Measurements from ENCODE around the gene OPN5.
A peak's percentile ranks its signal among the peaks of the same experiment; 100 is the strongest.

OPN5 gene

DNA sequence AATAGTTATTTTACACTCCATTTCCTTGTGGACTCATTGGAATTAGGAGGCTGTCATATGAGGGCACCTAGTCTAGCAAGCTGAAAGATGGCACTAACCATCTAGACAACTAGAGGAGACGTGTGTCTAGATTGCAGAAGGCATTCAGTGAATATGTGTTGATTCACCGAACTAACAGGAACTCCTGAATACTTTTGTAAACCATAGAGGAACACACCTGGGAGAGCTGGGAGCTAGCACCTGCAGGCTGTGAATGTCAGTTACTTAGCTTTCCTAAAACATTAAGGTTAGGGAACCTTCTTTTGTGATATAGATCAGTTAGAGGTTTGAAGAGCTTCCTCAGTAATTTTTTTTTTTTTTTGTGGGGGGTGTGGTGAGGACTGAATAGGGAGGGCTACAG lies 7.7 kb downstream of the OPN5 start:
- DNase-seq: no peak

DNA sequence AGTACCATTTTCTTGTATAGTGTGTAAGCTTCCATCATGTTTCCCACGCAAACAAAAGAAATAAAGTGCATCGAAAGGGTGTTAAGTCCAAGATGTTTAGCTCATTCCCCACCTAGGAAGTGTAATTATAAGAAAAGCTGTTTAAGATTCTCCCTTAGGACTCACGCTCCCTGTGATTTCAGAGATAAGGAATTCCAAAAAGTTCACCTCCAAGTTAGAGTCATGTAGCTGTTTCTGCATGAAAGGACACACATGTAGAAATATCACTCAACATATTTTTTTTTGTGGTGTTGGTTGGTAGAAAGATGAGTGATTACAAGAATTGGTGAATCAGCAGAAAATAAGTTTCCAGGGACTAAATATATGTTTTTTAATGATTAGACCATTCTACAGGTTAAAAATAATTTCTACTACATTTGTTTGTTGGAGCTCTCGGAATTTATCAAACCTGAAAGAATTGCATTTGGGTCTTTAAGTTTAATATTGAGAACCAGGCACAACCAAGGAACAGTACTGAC lies 10.4 kb downstream of the OPN5 start:
- DNase-seq: no peak

DNA sequence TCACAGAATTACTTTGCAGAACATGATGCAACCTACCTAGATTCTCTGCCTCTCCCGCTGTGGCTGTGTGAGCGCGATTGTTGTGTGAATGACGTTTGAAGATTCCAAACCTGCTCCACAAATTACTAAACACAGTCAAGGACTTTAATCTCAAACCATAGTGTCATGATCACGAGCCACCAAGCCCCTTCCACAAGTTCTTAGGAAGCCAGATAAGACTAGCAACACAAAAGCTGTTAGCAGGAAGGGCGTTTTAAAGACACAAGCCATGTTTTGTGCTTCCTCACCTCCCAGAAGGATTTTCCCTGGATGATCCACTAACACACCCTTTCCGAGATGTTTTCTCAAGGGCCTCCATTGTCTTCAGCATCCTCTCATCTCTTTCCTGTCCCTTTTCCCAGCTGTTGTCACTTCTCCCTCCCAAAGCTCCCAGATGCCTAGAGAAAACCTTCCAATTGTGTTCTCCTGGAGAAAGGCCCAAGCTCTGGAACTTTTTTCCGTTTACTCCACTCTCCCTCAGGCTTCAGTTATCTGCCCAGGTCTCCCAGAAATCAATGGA lies 12.8 kb downstream of the OPN5 start:
- DNase-seq: no peak

DNA sequence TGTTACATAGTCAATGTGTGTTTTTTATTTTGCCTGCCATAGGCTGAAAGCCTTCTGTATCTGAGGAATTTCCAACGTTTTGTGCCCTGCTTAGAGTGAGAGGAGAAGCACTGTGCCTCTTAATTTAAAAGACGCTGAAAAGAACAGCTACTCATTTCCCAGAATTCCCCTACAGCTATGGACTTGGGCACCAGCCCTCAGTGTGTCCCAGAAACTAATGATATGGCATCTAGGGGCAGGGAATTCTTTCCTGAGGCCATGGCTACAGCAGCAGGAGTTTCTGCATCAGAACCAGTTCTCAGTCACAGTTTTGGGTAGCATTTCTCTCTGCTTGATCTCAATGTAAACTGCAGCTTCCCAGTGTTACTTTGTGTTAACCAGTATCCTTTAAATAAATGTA lies 20.2 kb downstream of the OPN5 start:
- DNase-seq: no peak

DNA sequence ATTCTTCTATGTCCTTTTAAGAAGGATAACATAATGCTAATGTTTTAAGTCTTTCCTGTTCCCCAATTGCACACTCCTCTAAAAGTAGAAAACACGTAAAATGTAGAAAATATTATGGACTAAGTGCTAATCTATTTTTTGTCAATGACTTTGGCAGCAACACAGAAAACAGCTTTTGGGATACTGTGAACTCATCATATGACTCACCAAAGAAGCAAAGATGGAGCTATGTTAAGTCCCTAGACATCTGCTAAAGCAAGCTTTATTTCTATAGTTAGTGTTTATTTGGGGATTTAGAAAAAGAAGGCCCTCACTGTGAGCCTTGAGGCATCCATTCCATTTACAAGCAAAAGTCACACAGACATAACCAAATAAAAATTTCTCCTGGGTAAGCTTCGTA lies 23.0 kb downstream of the OPN5 start:
- no peak for DNase-seq

DNA sequence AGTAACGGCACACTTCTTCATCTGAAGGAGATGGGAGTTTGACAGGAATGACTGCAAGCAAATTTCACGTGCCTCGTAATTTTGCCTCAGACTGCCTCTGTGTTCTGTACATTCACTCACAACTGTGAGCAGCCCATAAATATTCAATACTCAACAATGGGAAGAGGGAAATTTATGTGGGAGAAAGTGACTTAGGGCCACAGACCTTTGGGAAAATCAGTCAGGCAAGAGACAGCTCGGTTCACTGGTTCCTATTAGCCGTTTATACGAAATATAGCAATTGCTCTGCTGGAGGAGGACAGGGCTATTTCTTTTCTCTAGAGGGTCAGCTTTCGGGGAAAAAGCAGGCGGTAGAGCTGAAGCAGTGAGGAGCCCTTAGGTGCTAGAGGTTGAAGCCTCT lies 28.0 kb downstream of the OPN5 start:
- DNase-seq: peak; percentile 49

DNA sequence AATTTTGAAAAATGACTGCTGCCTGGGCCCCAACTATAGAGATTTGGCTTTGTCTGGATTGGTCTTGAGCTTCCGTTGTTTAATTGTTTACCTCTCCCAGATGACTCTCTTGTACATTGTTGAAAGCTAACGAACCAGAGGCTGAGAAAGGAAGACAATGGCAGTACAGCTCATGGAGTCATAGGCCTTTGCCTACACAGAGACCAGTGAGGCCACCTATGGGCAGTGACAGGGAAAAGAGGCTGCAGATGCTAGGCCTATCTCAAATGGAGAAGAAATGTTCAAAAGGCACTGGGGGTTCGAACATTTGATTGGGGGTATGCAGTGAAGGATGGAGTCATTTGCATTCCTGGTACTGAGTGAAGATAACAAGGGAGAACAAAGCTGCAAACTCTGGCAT lies 29.1 kb downstream of the OPN5 start:
- no peak for DNase-seq

DNA sequence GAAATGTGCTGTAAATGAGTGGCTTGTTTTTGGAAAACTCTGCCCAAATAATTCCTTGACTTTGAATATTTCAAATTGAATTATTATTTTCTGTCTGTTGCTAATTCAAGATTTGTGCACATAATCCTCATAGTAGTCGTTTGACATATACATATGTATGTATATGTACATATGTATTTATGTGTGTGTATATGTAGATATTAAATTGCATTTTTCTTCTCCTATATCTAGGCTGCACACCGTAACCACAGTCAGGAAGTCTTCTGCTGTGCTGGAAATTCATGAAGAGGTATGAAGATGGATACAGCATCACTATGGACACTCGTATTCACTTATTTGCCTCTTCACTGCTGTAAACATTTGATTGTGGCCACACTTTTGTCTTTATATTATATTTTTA lies 29.6 kb downstream of the OPN5 start:
- no peak for DNase-seq

DNA sequence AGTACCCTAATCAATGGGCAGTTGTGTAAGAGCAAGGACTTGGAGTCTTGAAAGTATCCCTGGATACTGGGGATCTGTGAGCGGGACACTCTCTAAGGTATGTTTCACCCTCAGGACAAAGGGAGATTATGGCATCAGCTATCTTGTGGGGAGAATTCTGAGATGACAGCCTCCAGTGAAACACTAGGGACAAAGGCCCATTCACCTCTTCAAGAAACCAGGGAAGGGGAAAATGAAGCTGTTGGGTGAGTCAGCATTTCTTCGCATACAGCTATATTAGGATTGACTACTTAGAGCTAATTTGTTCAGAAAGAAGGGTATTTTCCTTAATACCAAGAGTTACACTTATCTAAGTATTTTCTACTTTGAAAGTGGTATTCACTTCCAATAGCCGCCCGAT lies 35.9 kb downstream of the OPN5 start:
- DNase-seq: no peak

DNA sequence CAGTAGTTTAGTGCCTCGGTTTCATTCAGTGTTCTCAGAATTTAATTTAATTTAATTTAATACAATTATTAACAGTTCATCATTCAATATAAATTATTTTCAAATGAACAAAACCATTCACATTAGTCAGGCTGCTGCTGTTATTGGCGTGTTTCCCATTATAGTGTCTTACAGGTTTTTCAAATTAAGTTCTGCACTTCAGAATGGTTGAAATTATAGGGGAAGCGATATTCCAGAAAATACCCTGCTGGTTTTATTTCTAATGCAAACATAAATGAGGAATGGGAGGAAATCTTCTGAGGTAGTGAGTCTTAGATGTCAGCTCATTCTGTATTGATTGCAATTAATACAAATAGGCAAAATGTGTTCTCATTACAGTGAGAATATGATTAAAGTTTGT lies 37.6 kb downstream of the OPN5 start:
- no peak for DNase-seq

DNA sequence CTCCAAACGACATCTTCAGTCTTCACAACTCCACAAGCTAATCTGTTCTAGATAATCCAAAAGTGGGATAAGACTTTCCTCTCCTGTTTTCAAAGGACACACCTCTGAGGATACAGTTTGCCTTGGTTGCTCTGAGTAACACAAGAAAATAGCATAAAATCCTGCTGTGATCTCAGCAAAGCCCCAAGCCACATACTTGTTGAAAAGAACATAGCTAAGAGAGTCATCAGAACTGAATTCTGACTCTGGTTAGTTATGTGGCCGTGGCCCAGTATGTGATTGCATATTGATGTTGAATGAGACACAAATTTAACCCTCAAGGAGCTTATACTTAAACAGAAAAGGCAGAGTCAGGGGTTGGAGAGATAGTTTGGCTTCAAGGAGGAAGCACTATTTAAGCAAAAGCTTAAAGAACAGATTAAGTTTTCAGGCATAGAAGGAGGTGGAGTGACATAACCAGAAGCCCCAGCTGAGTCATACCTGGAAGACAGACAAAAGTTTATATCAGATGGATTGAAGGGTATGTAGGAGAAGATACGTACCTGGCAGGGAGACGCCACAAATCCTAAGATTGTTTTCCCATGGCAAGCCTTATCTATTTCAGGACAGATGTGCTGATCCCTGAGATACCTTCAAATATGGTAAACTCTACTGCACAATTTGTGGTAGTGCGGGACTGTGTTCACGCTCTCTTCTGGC lies 41.2 kb downstream of the OPN5 start:
- no peak for DNase-seq

DNA sequence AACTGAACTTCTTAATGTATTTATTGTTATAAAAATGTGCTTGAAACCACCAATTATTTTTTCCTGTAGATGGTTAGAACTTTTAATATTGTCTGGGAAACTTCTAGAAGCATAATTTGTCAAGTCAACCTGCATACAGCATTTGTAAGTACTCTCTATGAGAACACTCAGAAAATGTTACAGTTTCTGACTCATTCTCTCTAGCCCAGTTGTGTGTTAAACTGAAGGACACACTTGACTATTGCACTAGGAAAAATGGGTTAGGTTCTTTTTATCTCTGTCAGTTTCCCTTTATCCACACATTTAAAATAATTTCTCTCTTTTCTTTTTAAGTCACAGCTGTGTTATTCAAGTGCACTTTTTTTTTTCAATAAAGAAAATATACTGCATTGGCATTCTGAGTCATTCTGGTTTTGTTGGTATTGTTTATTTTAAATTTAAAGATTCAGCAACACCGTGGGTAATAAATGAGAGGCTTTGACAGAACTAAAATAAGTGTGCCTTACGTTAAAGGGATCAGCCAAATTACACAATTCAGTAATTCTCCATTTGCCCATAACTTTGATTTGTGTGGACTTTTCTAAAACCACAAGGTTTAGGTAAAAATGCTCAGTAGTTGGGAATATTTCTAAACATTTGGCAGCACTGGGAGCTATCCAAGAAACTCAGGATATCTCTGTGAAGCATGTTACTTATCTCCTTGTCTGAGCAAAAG lies 50.7 kb downstream of the OPN5 start:
- DNase-seq: no peak

DNA sequence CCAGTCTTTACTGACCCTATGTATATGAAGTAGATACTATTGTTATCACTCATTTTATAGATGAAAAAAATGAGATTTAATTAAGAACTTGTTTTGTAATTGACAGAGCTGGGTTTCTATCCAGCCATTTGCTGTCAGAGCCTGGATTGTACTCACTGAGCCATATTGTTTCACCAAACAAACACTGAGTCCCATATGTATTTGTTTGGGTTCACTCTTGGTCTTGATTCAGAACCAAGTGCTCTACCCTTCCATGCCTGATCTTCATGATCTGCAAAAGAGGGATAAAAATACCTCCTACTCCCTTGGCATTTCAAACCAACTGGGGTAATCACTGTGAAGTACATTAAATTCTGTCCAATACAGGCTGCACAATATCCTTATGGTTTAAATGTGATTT lies 52.4 kb downstream of the OPN5 start:
- no peak for DNase-seq

DNA sequence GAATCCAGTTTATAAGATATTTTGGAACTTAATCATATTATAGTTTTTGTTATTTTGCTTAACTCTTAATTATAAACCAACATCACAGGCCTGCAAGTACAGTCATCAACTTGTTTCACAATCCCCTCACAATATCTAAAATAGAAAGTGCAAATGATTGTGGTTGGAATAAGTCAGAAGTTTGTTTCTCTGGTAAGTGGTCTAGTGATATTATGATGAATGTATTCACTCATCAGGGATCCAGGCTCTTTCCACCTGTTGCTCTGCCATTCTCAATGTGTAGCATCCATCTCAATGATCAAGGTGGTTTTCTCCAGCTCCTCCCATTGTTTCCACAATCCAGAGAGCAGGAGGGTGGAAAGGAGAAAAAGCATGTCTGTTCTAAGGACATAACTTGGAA lies 54.2 kb downstream of the OPN5 start:
- DNase-seq: no peak

DNA sequence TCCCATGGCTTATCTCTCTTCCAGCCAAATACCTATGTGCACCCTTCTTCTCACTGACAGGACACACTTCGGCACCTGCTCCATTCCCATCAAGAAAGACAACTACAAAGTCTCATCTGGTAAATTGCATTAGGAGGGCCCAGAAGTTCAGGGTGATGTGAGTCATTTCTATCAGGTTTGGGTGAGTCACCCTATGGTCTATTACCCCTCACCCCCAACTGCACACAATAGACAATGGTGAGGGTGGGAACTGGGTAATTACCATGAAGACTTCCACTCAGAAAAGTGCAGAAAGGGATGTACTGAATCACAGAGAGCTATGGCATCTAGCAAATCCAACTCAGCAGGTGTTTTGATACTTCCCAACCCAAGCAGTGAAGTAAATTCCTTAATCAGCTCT lies 54.8 kb downstream of the OPN5 start:
- DNase-seq: no peak

DNA sequence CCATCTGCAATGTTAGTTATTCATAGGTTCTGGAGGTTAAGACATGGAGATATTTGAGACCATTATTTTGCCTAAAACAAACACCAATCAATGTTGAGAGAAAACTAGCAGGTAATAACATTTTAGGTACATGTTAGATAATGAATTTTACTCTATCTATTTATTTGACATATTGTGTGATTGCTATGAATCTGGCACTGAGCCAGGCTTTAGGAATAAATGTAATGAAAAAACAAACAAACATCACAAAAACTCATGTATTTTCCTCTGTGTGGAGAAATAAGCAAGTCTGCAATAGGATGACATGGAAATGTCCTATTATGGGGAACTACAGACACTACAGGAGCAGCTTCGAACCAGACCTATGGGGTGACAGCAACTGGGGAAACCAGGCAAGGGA lies 57.8 kb downstream of the OPN5 start:
- DNase-seq: no peak

DNA sequence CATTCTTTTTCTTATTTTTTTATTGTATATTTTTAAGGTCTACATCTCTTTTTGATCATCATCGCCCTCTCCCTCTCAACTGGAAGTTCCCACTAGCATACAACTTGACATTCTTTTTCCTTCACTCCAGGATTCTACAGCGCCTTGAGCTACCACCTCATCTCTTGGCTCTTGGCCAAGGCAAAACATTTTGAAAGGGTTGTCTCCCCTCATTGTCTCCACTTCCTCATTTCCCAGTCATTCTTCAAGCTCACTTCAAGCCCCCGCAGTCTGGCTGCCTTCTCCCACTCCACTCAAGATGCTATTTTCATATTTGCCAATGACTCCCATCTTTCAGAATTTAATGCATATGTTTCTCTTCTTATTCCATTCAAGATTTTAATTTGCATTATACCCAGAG lies 63.0 kb downstream of the OPN5 start:
- no peak for DNase-seq

DNA sequence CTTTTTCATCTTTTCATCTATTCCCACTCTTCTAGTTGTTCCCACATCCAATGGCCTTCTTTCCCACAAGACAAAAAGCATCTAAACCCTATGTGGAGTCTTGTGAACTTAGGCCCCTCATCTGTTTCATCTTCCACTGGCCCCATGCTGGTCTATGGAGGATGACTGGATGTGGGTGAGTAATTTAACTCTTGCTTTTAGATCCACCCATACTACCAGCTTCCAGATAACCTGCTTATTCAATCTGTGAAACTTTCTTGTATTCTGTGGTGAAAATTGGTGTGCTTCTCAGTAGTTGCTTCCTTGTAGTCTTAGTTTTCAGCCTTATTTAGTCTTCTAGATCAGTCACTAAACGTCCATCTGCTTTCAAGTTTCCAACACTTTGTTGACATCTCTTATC lies 64.9 kb downstream of the OPN5 start:
- no peak for DNase-seq

DNA sequence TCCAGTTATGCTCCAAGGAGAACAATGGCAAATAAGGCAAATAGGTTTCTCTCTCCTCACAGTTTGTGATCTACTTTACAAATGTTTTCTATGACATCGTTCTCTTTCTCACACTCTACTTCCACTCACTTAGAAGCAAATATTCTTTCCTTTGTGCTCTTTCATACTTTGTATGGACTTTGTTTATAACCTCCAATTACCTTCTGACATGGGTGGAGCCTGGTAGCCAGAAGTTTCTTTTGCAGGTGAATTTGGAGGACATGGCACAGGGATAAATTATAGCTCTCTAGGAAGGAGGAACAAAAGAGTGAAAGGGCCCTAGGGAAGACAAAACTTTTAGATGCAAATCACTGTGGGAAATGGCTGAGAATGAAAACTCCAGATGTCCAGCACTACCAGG lies 69.3 kb downstream of the OPN5 start:
- DNase-seq: no peak

DNA sequence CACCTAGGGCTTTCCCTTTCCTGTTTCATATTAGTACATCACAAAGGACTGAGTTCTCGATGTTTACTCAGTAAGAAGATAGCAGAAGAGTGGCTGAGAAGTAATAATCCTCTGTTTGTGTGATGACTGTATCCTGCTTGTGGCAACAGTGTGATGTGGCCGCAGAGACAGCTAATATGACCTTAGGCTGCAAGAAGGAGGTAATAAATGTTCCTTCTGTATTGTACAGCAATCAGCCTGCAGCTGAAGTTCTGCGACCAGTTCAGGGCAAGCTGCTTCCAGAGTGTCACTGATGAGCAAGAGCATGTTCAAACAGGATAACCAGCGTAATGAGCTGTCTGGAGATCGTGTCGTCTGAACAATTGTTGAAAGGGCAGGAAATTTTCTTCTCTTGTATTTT lies 70.9 kb downstream of the OPN5 start:
- no peak for DNase-seq

DNA sequence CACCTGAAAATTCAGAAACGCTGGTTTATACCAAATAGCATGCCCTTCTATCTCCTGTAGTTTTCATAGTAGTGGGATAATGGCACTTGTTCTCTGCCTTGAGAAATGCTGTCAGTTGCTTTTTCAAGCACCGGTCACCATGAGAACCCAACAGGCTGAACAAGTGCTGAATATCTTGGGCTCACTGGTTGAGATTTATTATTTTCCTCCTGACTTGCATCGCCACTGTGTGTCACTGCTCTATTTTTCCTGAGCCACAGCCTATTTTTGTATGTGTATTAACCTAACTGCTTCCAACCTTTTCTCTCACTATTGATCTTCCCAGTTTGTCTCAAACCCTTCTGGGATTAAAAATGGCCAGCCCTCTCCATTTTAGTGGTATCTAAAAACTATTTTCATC lies 71.9 kb downstream of the OPN5 start:
- DNase-seq: peak; percentile 16

DNA sequence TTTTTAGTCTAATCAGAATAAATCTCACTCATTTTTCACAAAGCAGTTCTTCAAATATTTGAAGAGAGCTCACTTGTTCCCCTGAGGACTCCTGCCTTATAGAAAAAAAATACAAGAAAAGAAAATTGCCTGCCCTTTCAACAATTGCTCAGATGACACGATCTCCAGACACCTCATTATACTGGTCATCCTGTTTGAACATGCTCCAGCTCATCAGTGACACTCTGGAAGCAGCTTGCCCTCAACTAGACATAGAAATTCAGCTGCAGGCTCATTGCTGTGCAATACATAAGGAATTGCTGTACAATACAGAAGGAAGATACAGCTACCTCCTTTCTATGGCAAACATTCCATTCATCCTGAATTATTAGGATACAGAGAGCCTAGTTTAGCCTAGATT lies 73.1 kb downstream of the OPN5 start:
- peak; percentile 9 for DNase-seq

DNA sequence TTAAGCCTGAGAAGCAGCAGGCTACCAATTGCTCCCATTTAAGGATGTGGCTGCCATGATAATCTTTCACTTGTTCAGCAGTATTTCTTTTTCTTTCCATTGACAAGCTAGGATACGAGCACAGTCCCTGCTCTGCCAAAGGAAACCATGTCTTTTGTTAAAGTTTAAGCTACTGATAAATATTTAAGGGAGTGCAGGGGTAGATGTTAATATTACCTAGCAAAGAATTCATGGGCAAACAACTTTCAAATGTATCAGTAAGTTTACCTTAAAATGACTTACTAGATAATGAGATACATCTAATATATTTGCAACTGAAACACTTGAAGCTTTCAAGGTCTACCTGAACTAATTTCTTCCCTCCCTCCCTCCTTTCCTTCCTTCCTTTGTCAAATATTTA lies 77.3 kb downstream of the OPN5 start:
- no peak for DNase-seq

DNA sequence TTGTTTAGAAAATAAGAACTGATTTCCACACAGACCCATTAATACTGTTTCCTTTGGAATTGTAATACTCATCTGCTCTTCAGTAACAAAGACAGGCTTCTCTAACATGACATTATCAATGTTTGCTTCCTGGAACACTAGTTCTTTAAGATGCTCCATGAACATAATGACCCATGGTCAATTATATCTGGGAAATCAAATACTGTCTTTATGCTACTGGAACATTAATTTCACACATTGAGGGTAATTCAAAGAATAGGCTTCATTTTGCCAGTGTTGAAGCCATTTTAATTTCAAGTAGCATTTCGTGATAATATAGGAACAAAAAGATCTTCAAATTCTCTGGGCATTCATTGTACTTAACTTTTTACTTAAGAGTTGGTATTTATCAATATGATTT lies 80.9 kb downstream of the OPN5 start:
- DNase-seq: no peak

DNA sequence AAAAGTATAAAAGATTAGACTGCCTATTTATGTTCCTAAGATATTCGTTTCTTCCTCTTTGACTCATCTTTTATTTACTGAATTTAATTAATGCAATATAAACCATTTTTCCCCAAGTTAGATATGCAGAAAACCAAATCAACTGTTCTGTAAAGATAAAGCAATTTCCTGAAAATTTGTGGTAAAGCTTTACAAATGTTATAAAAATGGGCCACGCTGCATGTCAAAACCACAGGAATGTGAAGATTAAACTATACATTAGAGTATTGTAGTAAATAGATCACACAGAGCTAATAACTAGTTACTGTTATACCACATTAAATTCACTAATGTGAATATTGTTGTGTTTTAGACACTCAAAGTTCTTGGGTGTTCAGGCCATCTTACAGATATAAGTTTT lies 83.4 kb downstream of the OPN5 start:
- DNase-seq: no peak
